Osteoblast (primary cell): ENCODE measurements around the gene ANKRD33B. TPM values are rescaled to one million over a fixed set of nuclear protein-coding genes. Genes with fewer than 3 reads are reported as not detected.

ENCODE experiments used
- DNase-seq: peaks from one replicate; pipeline ENCODE4 v3.0.0; 2011; ENCODE audit warnings: low spot score, mixed read lengths; ENCODE audit not compliant: insufficient read length; ENCODE audit errors: missing footprints
- H2AFZ ChIP-seq: 2 replicates; pipeline ENCODE4 v1.6.0; 2011; ENCODE audit warnings: mild to moderate bottlenecking, low read length
- H3K27ac ChIP-seq: 2 replicates; pipeline ENCODE4 v1.5.1; 2011; ENCODE audit warnings: mild to moderate bottlenecking, low read depth, low read length, moderate library complexity
- H3K27me3 ChIP-seq: 2 replicates; pipeline ENCODE4 v1.6.0; 2012; ENCODE audit warnings: mild to moderate bottlenecking, control low read depth, inconsistent platforms, low read length, moderate library complexity; ENCODE audit not compliant: insufficient read depth
- H3K36me3 ChIP-seq: 2 replicates; pipeline ENCODE4 v1.5.1; 2011; ENCODE audit warnings: mild to moderate bottlenecking, low read length, control low read depth, moderate library complexity; ENCODE audit not compliant: insufficient read depth
- H3K4me1 ChIP-seq: 2 replicates; pipeline ENCODE4 v1.5.1; 2011; ENCODE audit warnings: mild to moderate bottlenecking, low read length, control low read depth, moderate library complexity; ENCODE audit not compliant: insufficient read depth
- H3K4me2 ChIP-seq: 2 replicates; pipeline ENCODE4 v1.6.0; 2011; ENCODE audit warnings: mild to moderate bottlenecking, low read length; ENCODE audit not compliant: insufficient read depth
- H3K4me3 ChIP-seq: fragments of 200-600 bp; sonication (generic); 3 replicates; pipeline ENCODE4 v1.5.1; 2012; ENCODE audit warnings: mild to moderate bottlenecking, low read length, inconsistent platforms; ENCODE audit not compliant: insufficient read depth
- H3K79me2 ChIP-seq: 2 replicates; pipeline ENCODE4 v1.6.0; 2012; ENCODE audit warnings: mild to moderate bottlenecking, low read length, control low read depth, inconsistent platforms; ENCODE audit not compliant: insufficient read depth
- H3K9me3 ChIP-seq: 2 replicates; pipeline ENCODE4 v1.5.1; 2011; ENCODE audit warnings: low read depth, low read length, control low read depth
- H4K20me1 ChIP-seq: 2 replicates; pipeline ENCODE4 v1.6.0; 2012; ENCODE audit warnings: mild to moderate bottlenecking, low read length, control low read depth; ENCODE audit not compliant: insufficient read depth
- total RNA-seq: library from RNA; depleted of rRNA; stranded (reverse); fragments of >200 nt; gene quantifications from 2 replicates; pipeline ENCODE4 v1.2.3, GENCODE V29; 2012
- TF ChIP-seq, protein P1 (sequence below): IDR thresholded peaks from 2 replicates; pipeline ENCODE4 v1.5.1; 2011; ENCODE audit warnings: mild to moderate bottlenecking, low read depth, low read length, moderate library complexity; ENCODE audit errors: extremely low read depth

ANKRD33B gene
- total RNA-seq, 1 donor = 5.1 TPM

DNA sequence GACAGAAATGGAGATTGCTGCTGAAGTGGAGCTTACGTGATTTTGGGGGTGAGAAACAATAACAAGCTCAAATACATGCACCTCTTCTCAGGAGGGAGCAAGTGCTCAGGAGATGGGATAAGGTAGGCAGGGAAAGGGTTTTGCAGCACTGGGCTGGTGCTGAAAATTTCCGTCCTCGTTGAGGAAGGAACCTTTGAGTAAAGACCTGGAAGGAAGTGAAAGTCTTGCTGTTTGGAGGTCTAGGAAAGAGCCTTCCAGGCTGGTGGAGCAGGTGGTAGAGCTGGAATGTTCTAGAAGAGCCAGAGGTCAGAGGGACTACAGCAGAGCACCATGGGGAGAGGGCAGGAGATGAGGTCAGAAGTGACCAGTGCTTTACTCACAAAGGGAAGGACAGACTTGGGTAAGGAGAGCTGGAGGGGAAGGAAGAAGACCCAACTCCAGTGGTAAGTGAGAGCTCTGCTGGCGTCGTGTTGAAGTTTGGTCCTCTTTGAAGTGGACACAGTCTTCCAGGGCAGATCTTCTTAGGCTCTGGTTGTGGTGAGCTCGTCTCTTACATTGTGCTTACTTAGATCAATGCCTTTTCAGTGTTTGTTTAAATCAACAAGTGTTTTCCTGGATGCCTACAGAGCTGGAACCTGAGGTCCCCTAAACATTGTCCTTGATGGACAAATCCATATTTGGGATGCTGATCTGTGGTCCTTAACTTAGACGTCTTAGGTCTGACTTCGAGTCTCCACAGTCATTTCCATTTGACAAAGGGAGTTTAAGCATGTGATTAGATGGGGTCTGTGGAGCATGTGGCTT is 21.0 kb downstream of the ANKRD33B start:
- Histone ChIP-seq H3K4me3 (no peak overlapping the region), H2AFZ (no peak overlapping the region), H3K9me3 (no peaks in the 10 kb centered on the region), H4K20me1 (peaks cover 18% of the 10 kb centered on the region), H3K36me3 (no peaks in the 10 kb centered on the region), H3K4me1 (no peaks in the 10 kb centered on the region), H3K27ac (no peak overlapping the region), H3K4me2 (no peak overlapping the region), H3K79me2 (peaks cover 12% of the 10 kb centered on the region), H3K27me3 (peaks cover 6% of the 10 kb centered on the region)
- DNase-seq = no peak
- TF ChIP-seq, protein P1, sequence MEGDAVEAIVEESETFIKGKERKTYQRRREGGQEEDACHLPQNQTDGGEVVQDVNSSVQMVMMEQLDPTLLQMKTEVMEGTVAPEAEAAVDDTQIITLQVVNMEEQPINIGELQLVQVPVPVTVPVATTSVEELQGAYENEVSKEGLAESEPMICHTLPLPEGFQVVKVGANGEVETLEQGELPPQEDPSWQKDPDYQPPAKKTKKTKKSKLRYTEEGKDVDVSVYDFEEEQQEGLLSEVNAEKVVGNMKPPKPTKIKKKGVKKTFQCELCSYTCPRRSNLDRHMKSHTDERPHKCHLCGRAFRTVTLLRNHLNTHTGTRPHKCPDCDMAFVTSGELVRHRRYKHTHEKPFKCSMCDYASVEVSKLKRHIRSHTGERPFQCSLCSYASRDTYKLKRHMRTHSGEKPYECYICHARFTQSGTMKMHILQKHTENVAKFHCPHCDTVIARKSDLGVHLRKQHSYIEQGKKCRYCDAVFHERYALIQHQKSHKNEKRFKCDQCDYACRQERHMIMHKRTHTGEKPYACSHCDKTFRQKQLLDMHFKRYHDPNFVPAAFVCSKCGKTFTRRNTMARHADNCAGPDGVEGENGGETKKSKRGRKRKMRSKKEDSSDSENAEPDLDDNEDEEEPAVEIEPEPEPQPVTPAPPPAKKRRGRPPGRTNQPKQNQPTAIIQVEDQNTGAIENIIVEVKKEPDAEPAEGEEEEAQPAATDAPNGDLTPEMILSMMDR = no peak

DNA sequence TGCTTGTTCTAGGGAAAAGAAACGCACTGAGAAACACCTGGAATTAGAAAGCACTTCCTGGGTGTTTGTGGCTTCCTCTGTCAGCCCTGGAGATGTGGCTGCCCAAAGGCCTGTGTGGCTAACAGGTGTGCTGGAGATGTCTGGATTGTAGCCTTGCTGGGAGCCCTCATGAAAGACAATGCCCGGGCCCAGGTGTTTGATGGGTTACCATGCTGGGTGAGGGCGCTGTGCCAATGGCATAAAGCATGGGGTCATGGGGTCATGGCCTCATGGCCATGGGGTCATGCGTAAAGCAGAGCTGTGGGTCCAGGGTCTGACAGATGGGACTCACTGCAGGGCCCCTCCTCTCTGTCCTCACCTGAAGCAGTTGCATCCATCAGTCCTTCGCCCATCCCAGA is 21.6 kb downstream of the ANKRD33B start:
- Histone ChIP-seq H3K4me3 (no peak overlapping the region), H3K27ac (no peak overlapping the region), H2AFZ (no peak overlapping the region), H3K4me2 (no peak overlapping the region), H3K9me3 (no peaks in the 10 kb centered on the region), H3K4me1 (no peaks in the 10 kb centered on the region), H3K79me2 (peaks cover 12% of the 10 kb centered on the region), H3K27me3 (peaks cover 6% of the 10 kb centered on the region), H4K20me1 (peaks cover 18% of the 10 kb centered on the region), H3K36me3 (no peaks in the 10 kb centered on the region)
- DNase-seq = no peak
- TF ChIP-seq, protein P1 = no peak

DNA sequence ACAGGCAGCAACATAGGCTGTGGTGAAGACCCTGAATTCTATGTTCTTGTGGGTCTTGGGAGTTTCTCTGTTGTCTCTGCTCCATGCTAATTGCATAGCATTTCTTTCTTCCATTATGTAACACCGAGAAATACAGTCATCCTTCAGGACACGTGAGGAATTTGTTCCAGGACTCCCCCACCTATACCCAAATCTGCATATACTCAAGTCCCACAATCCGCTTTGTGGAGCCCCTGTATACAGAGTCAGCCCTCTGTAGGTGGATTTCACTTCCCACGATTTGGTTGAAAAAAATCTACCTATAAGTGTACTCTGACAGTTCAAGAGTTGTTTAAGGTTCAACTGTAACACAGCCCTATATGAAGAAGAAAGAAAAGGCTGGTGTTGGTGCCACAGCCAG is 22.1 kb downstream of the ANKRD33B start:
- no peaks in the 10 kb centered on the region for H3K9me3 ChIP-seq
- H3K79me2 ChIP-seq = peaks cover 10% of the 10 kb centered on the region
- H3K36me3 ChIP-seq = no peaks in the 10 kb centered on the region
- H3K4me3 ChIP-seq = no peak overlapping the region
- peaks cover 18% of the 10 kb centered on the region for H4K20me1 ChIP-seq
- H3K4me2 ChIP-seq = no peak overlapping the region
- peaks cover 5% of the 10 kb centered on the region for H3K4me1 ChIP-seq
- no peak overlapping the region for H3K27ac ChIP-seq
- no peak overlapping the region for H2AFZ ChIP-seq
- TF ChIP-seq, protein P1 = no peak
- peaks cover 6% of the 10 kb centered on the region for H3K27me3 ChIP-seq
- no peak for DNase-seq

DNA sequence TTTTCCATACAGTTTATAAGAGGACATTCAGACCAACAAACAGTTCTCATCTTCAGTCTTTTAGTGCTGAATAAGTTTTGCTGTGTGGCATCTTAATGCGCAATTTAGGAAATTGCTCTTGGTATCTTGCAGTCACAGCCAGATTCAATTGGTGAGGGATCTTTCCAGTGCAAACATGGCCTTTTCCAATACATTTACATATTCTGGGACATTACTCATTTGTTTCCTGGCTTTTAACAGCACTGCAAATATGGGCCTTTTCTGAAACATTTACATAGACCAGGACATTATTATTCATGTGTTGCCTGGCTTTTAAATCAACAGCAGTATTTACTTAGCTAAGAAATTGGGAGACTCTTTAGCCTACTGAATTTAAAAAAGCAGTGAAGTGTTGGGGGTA is 22.7 kb downstream of the ANKRD33B start:
- TF ChIP-seq, protein P1 = no peak
- Histone ChIP-seq H3K27me3 (peaks cover 6% of the 10 kb centered on the region), H3K4me1 (peaks cover 7% of the 10 kb centered on the region), H3K79me2 (peaks cover 7% of the 10 kb centered on the region), H3K36me3 (no peaks in the 10 kb centered on the region), H3K9me3 (no peaks in the 10 kb centered on the region), H2AFZ (no peak overlapping the region), H4K20me1 (peaks cover 18% of the 10 kb centered on the region), H3K4me3 (no peak overlapping the region), H3K27ac (no peak overlapping the region), H3K4me2 (no peak overlapping the region)
- DNase-seq = no peak
